PC-9 (cell line): ENCODE measurements around the gene DSG1.

ENCODE experiments used
- EZH2 ChIP-seq: fragments of 200-600 bp; sonication (generic); IDR thresholded peaks from 2 replicates; pipeline ENCODE4 v1.8.0; 2017; ENCODE audit warnings: antibody characterized with exemption, low read depth
- TF ChIP-seq, protein P1 (sequence below): fragments of 200-600 bp; sonication (generic); conservative IDR thresholded peaks from 2 replicates; pipeline ENCODE4 v1.6.1; 2017; ENCODE audit warnings: mixed run types, antibody characterized with exemption, mild to moderate bottlenecking, moderate library complexity

DNA sequence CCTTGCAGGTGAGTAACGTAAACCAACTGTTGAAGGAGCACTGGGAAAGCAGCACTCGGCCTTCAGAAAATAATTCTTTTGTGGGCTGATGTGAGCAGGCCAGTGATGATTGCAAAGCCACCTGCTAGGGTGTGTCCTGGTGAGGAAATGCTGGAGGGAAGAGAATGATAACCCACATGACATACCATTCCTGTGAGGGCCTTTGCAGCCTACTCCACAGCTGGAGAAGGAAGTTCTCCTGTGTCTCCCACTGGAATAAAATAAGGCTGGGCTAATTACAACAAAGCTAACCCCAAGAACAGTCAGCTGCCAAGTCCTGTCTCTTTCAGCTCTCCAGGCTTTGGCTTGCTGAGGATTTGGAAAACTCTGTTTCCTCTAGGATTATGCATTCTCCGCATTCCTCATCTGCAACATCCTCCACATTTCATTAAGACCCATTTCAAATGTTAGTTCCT is 16.7 kb upstream of the DSG1 start:
- TF ChIP-seq, protein P1, sequence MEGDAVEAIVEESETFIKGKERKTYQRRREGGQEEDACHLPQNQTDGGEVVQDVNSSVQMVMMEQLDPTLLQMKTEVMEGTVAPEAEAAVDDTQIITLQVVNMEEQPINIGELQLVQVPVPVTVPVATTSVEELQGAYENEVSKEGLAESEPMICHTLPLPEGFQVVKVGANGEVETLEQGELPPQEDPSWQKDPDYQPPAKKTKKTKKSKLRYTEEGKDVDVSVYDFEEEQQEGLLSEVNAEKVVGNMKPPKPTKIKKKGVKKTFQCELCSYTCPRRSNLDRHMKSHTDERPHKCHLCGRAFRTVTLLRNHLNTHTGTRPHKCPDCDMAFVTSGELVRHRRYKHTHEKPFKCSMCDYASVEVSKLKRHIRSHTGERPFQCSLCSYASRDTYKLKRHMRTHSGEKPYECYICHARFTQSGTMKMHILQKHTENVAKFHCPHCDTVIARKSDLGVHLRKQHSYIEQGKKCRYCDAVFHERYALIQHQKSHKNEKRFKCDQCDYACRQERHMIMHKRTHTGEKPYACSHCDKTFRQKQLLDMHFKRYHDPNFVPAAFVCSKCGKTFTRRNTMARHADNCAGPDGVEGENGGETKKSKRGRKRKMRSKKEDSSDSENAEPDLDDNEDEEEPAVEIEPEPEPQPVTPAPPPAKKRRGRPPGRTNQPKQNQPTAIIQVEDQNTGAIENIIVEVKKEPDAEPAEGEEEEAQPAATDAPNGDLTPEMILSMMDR = no peak
- no peak for TF ChIP-seq EZH2
